IMR-90 (cell line): ENCODE measurements around the gene CCDC59. TPM values are rescaled to one million over a fixed set of nuclear protein-coding genes. Genes with fewer than 3 reads are reported as not detected.

Experiments
- ATAC-seq: fragments of 200-7000 bp; cut with Tn5 transposase; 2 replicates; pipeline ENCODE4 v1.9.1; 2020; ENCODE audit warnings: low read depth, mild to moderate bottlenecking, moderate library complexity
- BruUV-seq: library from RNA; stranded (reverse); fragments of 400-500 nt; replicated peaks from 2 replicates; lab custom pipeline; 2021; lab: Mats Ljungman, UMichigan
- CTCF ChIA-PET: fragments of 300-600 bp; formaldehyde crosslinking; extraction: SDS; loops from one replicate; lab custom pipeline; 2021; ENCODE audit warnings: antibody characterized with exemption; lab: Yijun Ruan, JAX
- POLR2A ChIA-PET: fragments of 300-600 bp; sonication (Branson Sonifier 250); formaldehyde crosslinking; loops from one replicate; lab custom pipeline; 2022; ENCODE audit warnings: antibody characterized with exemption; ENCODE audit not compliant: unreplicated experiment; lab: Charles Lee
- DNase-seq: peaks from one replicate; pipeline ENCODE4 v3.0.0; 2013
- H2AFZ ChIP-seq: replicated peaks from 2 replicates; pipeline ENCODE3; 2013; ENCODE audit warnings: low read length, mild to moderate bottlenecking; ENCODE audit not compliant: poor library complexity
- H2AK5ac ChIP-seq: 2 replicates; pipeline ENCODE4 v1.6.1; 2013; ENCODE audit warnings: low read depth, low read length, inconsistent platforms
- H2AK9ac ChIP-seq: replicated peaks from 2 replicates; pipeline ENCODE3; 2013; ENCODE audit warnings: mild to moderate bottlenecking, low read depth, low read length, moderate library complexity; ENCODE audit not compliant: poor library complexity
- H2BK120ac ChIP-seq: 2 replicates; pipeline ENCODE4 v1.6.1; 2013; ENCODE audit warnings: low read depth, low read length, inconsistent platforms
- H2BK15ac ChIP-seq: 3 replicates; pipeline ENCODE4 v1.6.1; 2013; ENCODE audit warnings: low read depth, low read length, inconsistent platforms
- H2BK20ac ChIP-seq: 2 replicates; pipeline ENCODE4 v1.6.1; 2013; ENCODE audit warnings: low read depth, mild to moderate bottlenecking, inconsistent platforms, low read length, moderate library complexity
- H2BK5ac ChIP-seq: 2 replicates; pipeline ENCODE4 v1.6.1; 2013; ENCODE audit warnings: mild to moderate bottlenecking, low read depth, low read length, inconsistent platforms; ENCODE audit not compliant: poor library complexity, severe bottlenecking
- H3K14ac ChIP-seq: replicated peaks from 2 replicates; pipeline ENCODE4 v1.6.1; 2013; ENCODE audit warnings: low read depth, low read length, inconsistent platforms
- H3K18ac ChIP-seq: 2 replicates; pipeline ENCODE4 v1.6.1; 2013; ENCODE audit warnings: low read depth, low read length, control low read depth
- H3K23ac ChIP-seq: 2 replicates; pipeline ENCODE4 v1.6.1; 2013; ENCODE audit warnings: low read depth, low read length, inconsistent platforms
- H3K27ac ChIP-seq: 2 replicates; pipeline ENCODE4 v1.5.1; 2013; ENCODE audit warnings: mild to moderate bottlenecking, control low read depth, low read length; ENCODE audit not compliant: insufficient read depth
- H3K27me3 ChIP-seq: 2 replicates; pipeline ENCODE4 v1.6.1; 2013; ENCODE audit warnings: low read length; ENCODE audit not compliant: control insufficient read depth, insufficient read depth
- H3K36me3 ChIP-seq: 2 replicates; pipeline ENCODE4 v1.6.1; 2013; ENCODE audit warnings: low read length, mixed read lengths; ENCODE audit not compliant: control insufficient read depth, insufficient read depth
- H3K4ac ChIP-seq: 2 replicates; pipeline ENCODE4 v1.6.1; 2013; ENCODE audit warnings: low read depth, low read length, inconsistent platforms
- H3K4me1 ChIP-seq: 2 replicates; pipeline ENCODE4 v1.6.1; 2013; ENCODE audit warnings: low read length, mixed read lengths; ENCODE audit not compliant: control insufficient read depth, insufficient read depth
- H3K4me2 ChIP-seq: 2 replicates; pipeline ENCODE4 v1.6.1; 2013; ENCODE audit warnings: low read depth, mild to moderate bottlenecking, control low read depth, low read length, moderate library complexity
- H3K4me3 ChIP-seq: 2 replicates; pipeline ENCODE4 v1.5.1; 2013; ENCODE audit warnings: low read depth, mild to moderate bottlenecking, control low read depth, low read length, moderate library complexity; ENCODE audit not compliant: insufficient read depth
- H3K56ac ChIP-seq: 2 replicates; pipeline ENCODE4 v1.6.1; 2013; ENCODE audit warnings: low read length, inconsistent platforms; ENCODE audit not compliant: insufficient read depth; ENCODE audit errors: extremely low read depth
- H3K79me1 ChIP-seq, 2 experiments: 2 replicates each; pipeline ENCODE4 v1.6.1; 2013; ENCODE audit warnings: low read length in 2 of 2, inconsistent platforms in 1 of 2, low read depth in 1 of 2
- H3K9ac ChIP-seq: 2 replicates; pipeline ENCODE4 v1.6.1; 2013; ENCODE audit warnings: low read depth, low read length, control low read depth
- H3K9me1 ChIP-seq: 2 replicates; pipeline ENCODE4 v1.6.1; 2013; ENCODE audit warnings: low read length, inconsistent platforms; ENCODE audit not compliant: insufficient read depth
- H3K9me3 ChIP-seq: 2 replicates; pipeline ENCODE4 v1.6.1; 2013; ENCODE audit warnings: low read length; ENCODE audit not compliant: control insufficient read depth, insufficient read depth
- H4K20me1 ChIP-seq: 2 replicates; pipeline ENCODE4 v1.6.1; 2013; ENCODE audit warnings: low read length, inconsistent platforms; ENCODE audit not compliant: insufficient read depth
- H4K5ac ChIP-seq: 2 replicates; pipeline ENCODE4 v1.6.1; 2013; ENCODE audit warnings: mild to moderate bottlenecking, low read depth, low read length, control low read depth
- H4K8ac ChIP-seq, 2 experiments: 2 replicates each; pipeline ENCODE4 v1.6.1; 2013; ENCODE audit warnings: low read depth in 2 of 2, low read length in 2 of 2, control low read depth in 1 of 2, inconsistent platforms in 1 of 2
- H4K91ac ChIP-seq: 2 replicates; pipeline ENCODE4 v1.6.1; 2013; ENCODE audit warnings: low read depth, low read length, inconsistent platforms; ENCODE audit not compliant: insufficient read depth
- CEBPB ChIP-seq: IDR thresholded peaks from 2 replicates; pipeline ENCODE4 v1.6.1; 2012; ENCODE audit warnings: low read depth, low read length, improper control_type of control experiment
- CHD1 ChIP-seq: IDR thresholded peaks from 2 replicates; pipeline ENCODE4 v1.6.1; 2012; ENCODE audit warnings: low read depth, low read length, improper control_type of control experiment
- CTCF ChIP-seq: conservative IDR thresholded peaks from 2 replicates; pipeline ENCODE4 v1.5.1; 2012; ENCODE audit warnings: mild to moderate bottlenecking, low read depth, low read length, improper control_type of control experiment
- ELK1 ChIP-seq: fragments of 150-350 bp; IDR thresholded peaks from 2 replicates; pipeline ENCODE4 v1.6.1; 2016; ENCODE audit warnings: low read depth, mild to moderate bottlenecking, low read length, moderate library complexity, borderline replicate concordance
- FOS ChIP-seq: fragments of 150-350 bp; IDR thresholded peaks from 2 replicates; pipeline ENCODE4 v1.6.1; 2016; ENCODE audit warnings: low read depth, low read length
- MAFK ChIP-seq: IDR thresholded peaks from 2 replicates; pipeline ENCODE4 v1.6.1; 2012; ENCODE audit warnings: low read depth, low read length, improper control_type of control experiment
- MAZ ChIP-seq: IDR thresholded peaks from 2 replicates; pipeline ENCODE4 v1.6.1; 2012; ENCODE audit warnings: low read depth, mild to moderate bottlenecking, low read length, improper control_type of control experiment, moderate library complexity, borderline replicate concordance
- MXI1 ChIP-seq: IDR thresholded peaks from 2 replicates; pipeline ENCODE4 v1.6.1; 2012; ENCODE audit warnings: low read depth, mild to moderate bottlenecking, low read length, moderate library complexity, borderline replicate concordance
- NFE2L2 ChIP-seq: fragments of 150-350 bp; IDR thresholded peaks from 2 replicates; pipeline ENCODE4 v1.6.1; 2016; ENCODE audit warnings: low read depth, mild to moderate bottlenecking, low read length
- POLR2A ChIP-seq: IDR thresholded peaks from 2 replicates; pipeline ENCODE4 v1.6.1; 2012; ENCODE audit warnings: mild to moderate bottlenecking, low read depth, low read length
- RAD21 ChIP-seq: IDR thresholded peaks from 2 replicates; pipeline ENCODE4 v1.6.1; 2012; ENCODE audit warnings: low read length, improper control_type of control experiment
- RFX5 ChIP-seq: IDR thresholded peaks from 2 replicates; pipeline ENCODE4 v1.8.0; 2012; ENCODE audit warnings: low read depth, mild to moderate bottlenecking, low read length, moderate library complexity
- SMC3 ChIP-seq: fragments of 150-350 bp; IDR thresholded peaks from 2 replicates; pipeline ENCODE4 v1.6.1; 2016; ENCODE audit warnings: low read depth, mild to moderate bottlenecking, antibody characterized with exemption, low read length, moderate library complexity
- WGBS, 2 experiments: methylation state at CpG; one replicate each; pipeline versions ENCODE4 v1.1.5 to v1.1.7; 2013; ENCODE audit warnings: missing lambda C conversion rate in 2 of 2; ENCODE audit not compliant: insufficient read length in 1 of 2; ENCODE audit errors: extremely low coverage in 2 of 2; 5-methylcytosine and 5-hydroxymethylcytosine counted together
- dilution Hi-C: fragments of 300-500 bp; cut with HindIII; formaldehyde crosslinking; loops from one replicate; pipeline ENCODE4 v1.14.3; 2018; ENCODE audit warnings: low sequenced_read_pairs; ENCODE audit not compliant: unreplicated experiment
- in situ Hi-C: fragments of 300-500 bp; cut with MboI; formaldehyde crosslinking; loops from 3 replicates; pipeline ENCODE4 v1.14.3; 2019; ENCODE audit warnings: low sequenced_read_pairs, inconsistent platforms, mixed read lengths
- intact Hi-C: fragments of 100-400 bp; cut with micrococcal nuclease; formaldehyde crosslinking; loops from 2 replicates; pipeline ENCODE4 v1.10.0; 2022
- polyA plus RNA-seq, 3 experiments: library from polyadenylated mRNA; depleted of rRNA; stranded (reverse); fragments of >200 nt; gene quantifications; 2 replicates each; pipeline ENCODE4 v1.2.3, GENCODE V29; 2012; ENCODE audit warnings: low replicate concordance in 1 of 3
- total RNA-seq: library from RNA; depleted of rRNA; stranded (reverse); fragments of >200 nt; gene quantifications from 2 replicates; pipeline ENCODE4 v1.2.3, GENCODE V29; 2012

The CCDC59 gene
- total and polyA plus RNA-seq, 2 of the 4 experiments (the other 2 are of a cell fraction): 8.4 to 14.8 TPM

- TF ChIP-seq NFE2L2: no peak
These were observed 32.4 kb downstream of the CCDC59 start (continued) for GRCh38 chr12:82325540-82326336.

GRCh38 chr12:82319276-82319675 is 38.9 kb downstream of the CCDC59 start:
- no peak overlapping the region for H2AK9ac ChIP-seq
- no peaks in the 10 kb centered on the region for H3K9me3 ChIP-seq
- H3K4me3 ChIP-seq: no peak overlapping the region
- in situ Hi-C loops: no loop called here
- no peak overlapping the region for H3K18ac ChIP-seq
- no peak overlapping the region for H2BK120ac ChIP-seq
- no CpG with 5 or more reads among the region's 1 CpG for WGBS, 2 experiments
- no peaks in the 10 kb centered on the region for H3K36me3 ChIP-seq
- H3K4me2 ChIP-seq: no peak overlapping the region
- TF ChIP-seq ELK1: no peak
- TF ChIP-seq FOS: no peak
- no peak for TF ChIP-seq RFX5
- TF ChIP-seq CHD1: no peak
- no peak for TF ChIP-seq RAD21
- no peak for TF ChIP-seq POLR2A
- no peak for TF ChIP-seq CEBPB
- no peak for TF ChIP-seq MAFK
- TF ChIP-seq MAZ: no peak
- no peak for TF ChIP-seq MXI1
- no peak for TF ChIP-seq CTCF
- TF ChIP-seq SMC3: no peak
- no peak overlapping the region for H2BK20ac ChIP-seq
- no TSS peak for BruUV-seq
- dilution Hi-C loops: no loop called here
- H2BK15ac ChIP-seq: no peak overlapping the region
- H4K8ac ChIP-seq: no peak overlapping the region
- CTCF ChIA-PET: no interaction called here
- H3K4ac ChIP-seq: no peak overlapping the region
- no peaks in the 10 kb centered on the region for H3K9me1 ChIP-seq
- intact Hi-C loops: no loop called here
- no peak overlapping the region for H2AFZ ChIP-seq
- H3K23ac ChIP-seq: no peak overlapping the region
- no peaks in the 10 kb centered on the region for H4K20me1 ChIP-seq
- ATAC-seq (no peak), DNase-seq (no peak)
- no peak overlapping the region for H4K5ac ChIP-seq
- no peak overlapping the region for H2BK5ac ChIP-seq
- H3K9ac ChIP-seq: no peak overlapping the region
- no peak overlapping the region for H3K56ac ChIP-seq
- H3K14ac ChIP-seq: no peak overlapping the region
- H4K91ac ChIP-seq: no peak overlapping the region
- no peaks in the 10 kb centered on the region for H3K79me1 ChIP-seq
- H2AK5ac ChIP-seq: no peak overlapping the region
- no peaks in the 10 kb centered on the region for H3K4me1 ChIP-seq
- no peaks in the 10 kb centered on the region for H3K27me3 ChIP-seq
- POLR2A ChIA-PET: no interaction called here
- no peak overlapping the region for H3K27ac ChIP-seq
